Cardiac muscle cell (in vitro differentiated cells and primary cell): ENCODE measurements around the gene RASGEF1C. TPM values are rescaled to one million over a fixed set of nuclear protein-coding genes. Genes with fewer than 3 reads are reported as not detected.

Source experiments
- DNase-seq, 2 donors: peaks; one replicate each; pipeline versions ENCODE4 v3.0.0 to v3.0.0-alpha.2; 2010 to 2017; ENCODE audit warnings: low read depth in 1 of 2, low spot score in 1 of 2
- H3K27ac ChIP-seq: fragments of 200-600 bp; sonication (generic); 2 replicates; pipeline ENCODE4 v1.5.1; 2016
- H3K27me3 ChIP-seq: fragments of 200-600 bp; sonication (generic); 2 replicates; pipeline ENCODE4 v1.6.0; 2016; ENCODE audit warnings: control low read depth
- H3K36me3 ChIP-seq: fragments of 200-600 bp; sonication (generic); 2 replicates; pipeline ENCODE4 v1.5.1; 2016; ENCODE audit warnings: control low read depth
- H3K4me1 ChIP-seq: fragments of 200-600 bp; sonication (generic); 2 replicates; pipeline ENCODE4 v1.8.1; 2017; ENCODE audit warnings: low read depth, mild to moderate bottlenecking, mixed run types
- H3K4me3 ChIP-seq: fragments of 200-600 bp; sonication (generic); 2 replicates; pipeline ENCODE4 v1.5.1; 2016; ENCODE audit warnings: mild to moderate bottlenecking
- H3K9me3 ChIP-seq: fragments of 200-600 bp; sonication (generic); 2 replicates; pipeline ENCODE4 v1.5.1; 2017; ENCODE audit warnings: low read depth, mild to moderate bottlenecking, control low read depth
- polyA plus RNA-seq: library from polyadenylated mRNA; unstranded; fragments of >200 nt; fragmentation: Nextera tagmentation; extraction: Ambion mirVana; gene quantifications from 2 replicates; pipeline ENCODE4 v1.2.1, GENCODE V29; 2016
- total RNA-seq: library from RNA; depleted of rRNA; stranded (reverse); fragments of >200 nt; gene quantifications from 2 replicates; pipeline ENCODE4 v1.2.3, GENCODE V29; 2016
- TF ChIP-seq, protein P1 (sequence below): IDR thresholded peaks from 2 replicates; pipeline ENCODE4 v1.5.1; 2012; ENCODE audit warnings: low read depth, mild to moderate bottlenecking, low read length

The RASGEF1C gene
- total and polyA plus RNA-seq, 2 experiments from 2014 or later = 1.5 to 2.5 TPM

- TF ChIP-seq, protein P1, sequence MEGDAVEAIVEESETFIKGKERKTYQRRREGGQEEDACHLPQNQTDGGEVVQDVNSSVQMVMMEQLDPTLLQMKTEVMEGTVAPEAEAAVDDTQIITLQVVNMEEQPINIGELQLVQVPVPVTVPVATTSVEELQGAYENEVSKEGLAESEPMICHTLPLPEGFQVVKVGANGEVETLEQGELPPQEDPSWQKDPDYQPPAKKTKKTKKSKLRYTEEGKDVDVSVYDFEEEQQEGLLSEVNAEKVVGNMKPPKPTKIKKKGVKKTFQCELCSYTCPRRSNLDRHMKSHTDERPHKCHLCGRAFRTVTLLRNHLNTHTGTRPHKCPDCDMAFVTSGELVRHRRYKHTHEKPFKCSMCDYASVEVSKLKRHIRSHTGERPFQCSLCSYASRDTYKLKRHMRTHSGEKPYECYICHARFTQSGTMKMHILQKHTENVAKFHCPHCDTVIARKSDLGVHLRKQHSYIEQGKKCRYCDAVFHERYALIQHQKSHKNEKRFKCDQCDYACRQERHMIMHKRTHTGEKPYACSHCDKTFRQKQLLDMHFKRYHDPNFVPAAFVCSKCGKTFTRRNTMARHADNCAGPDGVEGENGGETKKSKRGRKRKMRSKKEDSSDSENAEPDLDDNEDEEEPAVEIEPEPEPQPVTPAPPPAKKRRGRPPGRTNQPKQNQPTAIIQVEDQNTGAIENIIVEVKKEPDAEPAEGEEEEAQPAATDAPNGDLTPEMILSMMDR = no peak
- Histone ChIP-seq H3K9me3 (no peaks in the 10 kb centered on the region), H3K4me1 (no peaks in the 10 kb centered on the region), H3K27ac (no peak overlapping the region), H3K36me3 (peaks cover 44% of the 10 kb centered on the region), H3K27me3 (no peaks in the 10 kb centered on the region), H3K4me3 (no peak overlapping the region)
- DNase-seq = no peak
Measured at GRCh38 chr5:180241600-180241999, 32.6 kb upstream of the RASGEF1C start.

- Histone ChIP-seq H3K4me3 (no peak overlapping the region), H3K9me3 (no peaks in the 10 kb centered on the region), H3K27ac (no peak overlapping the region), H3K36me3 (peaks cover 44% of the 10 kb centered on the region), H3K27me3 (no peaks in the 10 kb centered on the region), H3K4me1 (no peaks in the 10 kb centered on the region)
- no peak for DNase-seq
- TF ChIP-seq, protein P1 = no peak
Measured at GRCh38 chr5:180238631-180239030, 29.6 kb upstream of the RASGEF1C start.

- H3K4me3 ChIP-seq = no peak overlapping the region
- no peaks in the 10 kb centered on the region for H3K27me3 ChIP-seq
- no peaks in the 10 kb centered on the region for H3K4me1 ChIP-seq
- H3K27ac ChIP-seq = peak overlapping the region; percentile 35
- DNase-seq = no peak
- no peaks in the 10 kb centered on the region for H3K9me3 ChIP-seq
- TF ChIP-seq, protein P1 = no peak
- peaks cover 34% of the 10 kb centered on the region for H3K36me3 ChIP-seq
Measured at GRCh38 chr5:180235846-180236245, 26.8 kb upstream of the RASGEF1C start.

DNA sequence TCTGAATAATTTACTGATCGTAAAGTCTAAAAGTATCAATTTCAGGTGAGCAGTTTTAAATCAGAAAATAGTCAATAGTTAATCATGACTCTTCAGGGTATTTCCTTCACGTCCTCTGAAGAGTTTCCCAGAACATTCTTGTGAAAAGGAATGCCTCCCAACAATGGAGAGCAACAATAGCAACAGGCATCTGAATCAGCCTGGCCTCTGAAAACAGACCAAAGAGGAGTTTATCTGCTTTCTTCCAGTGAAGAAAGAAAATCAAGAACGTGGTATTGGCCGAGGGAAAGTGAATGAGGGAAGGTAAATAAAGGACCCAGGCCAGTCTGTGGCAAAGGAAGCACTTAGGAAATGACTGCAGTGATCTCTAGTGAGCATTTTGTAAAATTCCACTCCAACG is 26.1 kb upstream of the RASGEF1C start:
- TF ChIP-seq, protein P1 = no peak
- Histone ChIP-seq H3K36me3 (peaks cover 26% of the 10 kb centered on the region), H3K4me3 (no peak overlapping the region), H3K4me1 (no peaks in the 10 kb centered on the region), H3K27me3 (no peaks in the 10 kb centered on the region), H3K9me3 (no peaks in the 10 kb centered on the region), H3K27ac (no peak overlapping the region)
- no peak for DNase-seq

- H3K4me3 ChIP-seq = no peak overlapping the region
- DNase-seq = no peak
- peaks cover 18% of the 10 kb centered on the region for H3K36me3 ChIP-seq
- no peaks in the 10 kb centered on the region for H3K27me3 ChIP-seq
- H3K4me1 ChIP-seq = no peaks in the 10 kb centered on the region
- H3K27ac ChIP-seq = no peak overlapping the region
- no peaks in the 10 kb centered on the region for H3K9me3 ChIP-seq
- TF ChIP-seq, protein P1 = no peak
Measured at GRCh38 chr5:180234271-180234670, 25.3 kb upstream of the RASGEF1C start.

DNA sequence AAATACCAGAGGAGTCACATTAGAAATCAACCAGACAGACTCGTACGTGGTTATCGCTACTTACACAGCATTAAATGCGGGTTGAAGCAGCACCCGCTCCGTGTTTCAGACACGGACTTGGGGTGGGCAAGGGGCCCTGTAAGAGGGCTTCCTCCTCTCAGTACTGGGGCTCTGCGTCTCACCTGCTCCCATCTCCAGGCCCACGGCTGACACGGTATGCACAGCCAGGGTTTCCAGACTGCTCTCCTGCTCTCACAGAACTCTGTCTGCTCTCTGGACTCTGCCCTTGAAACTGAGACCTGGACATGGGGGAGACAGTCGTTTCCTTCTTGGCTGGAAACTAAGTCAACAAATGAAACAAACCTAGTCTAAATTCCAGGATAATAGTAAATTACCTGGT is 24.7 kb upstream of the RASGEF1C start:
- H3K4me1 ChIP-seq = no peaks in the 10 kb centered on the region
- H3K27ac ChIP-seq = no peak overlapping the region

More for the DNA sequence above, 24.7 kb upstream of the RASGEF1C start:
- no peaks in the 10 kb centered on the region for H3K9me3 ChIP-seq
- H3K36me3 ChIP-seq = peaks cover 16% of the 10 kb centered on the region
- H3K4me3 ChIP-seq = no peak overlapping the region
- no peaks in the 10 kb centered on the region for H3K27me3 ChIP-seq
- TF ChIP-seq, protein P1 = no peak
- no peak for DNase-seq
